ENCODE measurements around the gene CYP26B1.

- no peak for TF ChIP-seq CTCF (IDR thresholded peaks at IDR 0.05; ENCODE audit: low read length)
- TF ChIP-seq EZH2 (IDR thresholded peaks at IDR 0.05; ENCODE audit: borderline replicate concordance, low read length) = no peak
Measured at GRCh38 chr2:72143441-72144273, 4.0 kb downstream of the CYP26B1 start.

Data from OCI-LY1 (cell line).